ENCODE measurements around the gene CDHR3. TPM values are rescaled to one million over a fixed set of nuclear protein-coding genes. Genes with fewer than 3 reads are reported as not detected.

The CDHR3 gene
- total and polyA plus RNA-seq, 2 of the 8 experiments (the other 6 are each of a cell fraction or from before 2014, with no cell fraction given): 6.4 to 6.8 TPM

DNA sequence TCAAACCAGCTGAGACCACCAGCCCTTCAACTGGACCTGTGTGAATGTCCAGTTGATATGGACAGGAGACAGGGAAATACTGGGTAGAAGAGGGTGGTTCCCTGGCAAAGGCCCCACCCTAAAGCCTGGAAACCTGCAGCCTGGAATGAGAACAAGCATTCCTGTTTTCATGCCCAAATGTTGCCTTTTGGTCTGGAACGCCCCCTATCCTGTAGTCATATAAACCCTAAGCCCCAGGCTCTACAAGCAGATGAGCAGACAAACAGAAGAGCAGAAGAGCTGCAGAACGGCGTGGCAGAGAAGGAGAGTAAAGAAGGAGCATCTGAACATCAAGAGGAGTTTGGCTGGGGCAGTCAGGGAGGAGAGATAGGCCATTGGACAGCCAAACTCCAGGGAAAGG is 110.6 kb downstream of the CDHR3 start:
- no peak overlapping the region for H2AFZ ChIP-seq (ENCODE audit: low read length)
- H3K4me1 ChIP-seq (replicated peaks in 1 of 4; ENCODE audit: control insufficient read depth in 3 of 4, insufficient read depth in 4 of 4, low read length in 3 of 4): peaks cover 0 to 4% (median 2%) of the 10 kb centered on the region in 4 experiments; a peak in 1 of 7 replicates
- H3K27me3 ChIP-seq (replicated peaks in 1 of 4; ENCODE audit: control insufficient read depth in 3 of 4, extremely low read depth in 1 of 4, insufficient read depth in 3 of 4, low read length in 3 of 4): no peaks in the 10 kb centered on the region
- no peak overlapping the region for H2BK15ac ChIP-seq (ENCODE audit: low read length)
- H3K56ac ChIP-seq (replicated peaks; ENCODE audit: insufficient read length, low read depth, low read length): no peak overlapping the region
- no peak overlapping the region for H2AK5ac ChIP-seq (ENCODE audit: low read depth, low read length)
- H3K18ac ChIP-seq (ENCODE audit: extremely low read depth, low read length): no peak overlapping the region
- no peaks in the 10 kb centered on the region for H3K9me3 ChIP-seq (ENCODE audit: insufficient read depth in 2 of 2, low read depth in 1 of 2, low read length in 1 of 2)
- H3K23me2 ChIP-seq (ENCODE audit: low read depth, low read length): no peaks in the 10 kb centered on the region
- H3K23ac ChIP-seq (ENCODE audit: insufficient read length): no peak overlapping the region
- WGBS, 2 experiments (ENCODE audit: extremely low coverage in 1 of 2, insufficient coverage in 1 of 2, insufficient read length in 1 of 2, insufficient replicate concordance in 2 of 2, low coverage in 1 of 2, low lambda C conversion rate in 2 of 2, missing lambda C conversion rate in 1 of 2): 90% methylated on average over 3 of the region's 3 CpGs; no CpG with 5 or more reads in 1 of the 2 experiments
- H3K36me3 ChIP-seq (ENCODE audit: control insufficient read depth in 2 of 4, insufficient read depth in 4 of 4, low read length in 3 of 4): no peaks in the 10 kb centered on the region
- FAIRE-seq (no peak), DNase-seq (ENCODE audit: low read depth in 1 of 2, low spot score in 2 of 2) (no peak)
- no peak overlapping the region for H3K27ac ChIP-seq (ENCODE audit: low read depth, low read length)
- no peak overlapping the region for H3K4me3 ChIP-seq (ENCODE audit: extremely low read depth in 1 of 4, insufficient read depth in 2 of 4, low read depth in 3 of 4, low read length in 4 of 4)
- no peak overlapping the region for H2BK120ac ChIP-seq (replicated peaks; ENCODE audit: low read depth, low read length)
- H4K91ac ChIP-seq (replicated peaks; ENCODE audit: insufficient read length, low read length): no peak overlapping the region
- no peak overlapping the region for H4K8ac ChIP-seq (ENCODE audit: extremely low read depth, insufficient read depth, low read length)
- H3K79me2 ChIP-seq (ENCODE audit: control insufficient read depth in 1 of 2, insufficient read depth in 2 of 2, low read length in 2 of 2): no peaks in the 10 kb centered on the region
- ChIA-PET CTCF (ENCODE audit: partially characterized antibody) (interaction anchor here (0.7 to 6.2 kb wide), 9 partner anchors 9 to 127 kb away, joined by 3 to 38 read pairs (median 4); no protein-coding TSS in a partner anchor), POLR2A (ENCODE audit: partially characterized antibody) (interaction anchor here (3.8 kb wide), 1 partner anchor 9 kb away, joined by 15 read pairs; no protein-coding TSS in a partner anchor)
- no peak overlapping the region for H4K5ac ChIP-seq (ENCODE audit: insufficient read length, low read depth, low read length)
- H3K4me2 ChIP-seq (ENCODE audit: insufficient read depth in 1 of 2, low read depth in 2 of 2, low read length in 2 of 2): no peak overlapping the region
- H2BK12ac ChIP-seq (ENCODE audit: low read depth, low read length): no peak overlapping the region
- H2BK5ac ChIP-seq (ENCODE audit: low read depth, low read length): no peak overlapping the region; the same call in 1 of the 2 replicates
- no peaks in the 10 kb centered on the region for H3K79me1 ChIP-seq (ENCODE audit: low read depth, low read length)
- H3K9ac ChIP-seq (replicated peaks in 1 of 4; ENCODE audit: extremely low read depth in 1 of 4, low read depth in 3 of 4, low read length in 3 of 4): no peak overlapping the region
- H2BK20ac ChIP-seq (ENCODE audit: low read length): no peak overlapping the region
- H4K20me1 ChIP-seq (replicated peaks in 1 of 2; ENCODE audit: control insufficient read depth in 1 of 2, insufficient read depth in 2 of 2, low read length in 2 of 2): no peaks in the 10 kb centered on the region
- H3K4ac ChIP-seq (replicated peaks; ENCODE audit: insufficient read length, low read depth, low read length): no peak overlapping the region
- H3K14ac ChIP-seq (ENCODE audit: insufficient read length): no peak overlapping the region
- TF ChIP-seq ATF2 (IDR thresholded peaks at IDR 0.05; ENCODE audit: low read length) (no peak), SP2 (IDR thresholded peaks at IDR 0.05; ENCODE audit: low read length) (no peak), TEAD4 (IDR thresholded peaks at IDR 0.05; ENCODE audit: low read depth, low read length) (no peak), FOSL1 (IDR thresholded peaks at IDR 0.05; ENCODE audit: insufficient read depth, low read depth, low read length) (no peak), KDM4A (IDR thresholded peaks at IDR 0.05; ENCODE audit: low read depth, low read length, severe bottlenecking) (no peak), SRF (IDR thresholded peaks at IDR 0.05; ENCODE audit: low read depth, low read length) (no peak), NRF1 (IDR thresholded peaks at IDR 0.05; ENCODE audit: low read depth, low read length) (no peak), EZH2 (IDR thresholded peaks at IDR 0.05; ENCODE audit: low read depth, low read length, severe bottlenecking) (no peak), TAF1 (IDR thresholded peaks at IDR 0.05; ENCODE audit: low read depth, low read length) (no peak), SUZ12 (IDR thresholded peaks at IDR 0.05; ENCODE audit: low read length) (no peak), CTBP2 (IDR thresholded peaks at IDR 0.05; ENCODE audit: borderline replicate concordance, insufficient read depth, insufficient read length, low read length) (no peak), RBBP5 (IDR thresholded peaks at IDR 0.05; ENCODE audit: borderline replicate concordance, low read depth, low read length) (no peak), BACH1 (IDR thresholded peaks at IDR 0.05; ENCODE audit: low read length) (no peak)
